Neural progenitor cell (in vitro differentiated cells): ENCODE data around the gene ATF7IP2. TPM values are rescaled to one million over a fixed set of nuclear protein-coding genes. Genes with fewer than 3 reads are reported as not detected.

Experiments
- DNase-seq: peaks from one replicate; pipeline ENCODE4 v3.0.0-alpha.2; 2016; ENCODE audit warnings: low spot score
- H2AFZ ChIP-seq: fragments of 200-600 bp; sonication (generic); replicated peaks from 2 replicates; pipeline ENCODE4 v1.6.1; 2016; ENCODE audit warnings: antibody characterized with exemption
- H3F3A ChIP-seq: fragments of 200-600 bp; sonication (generic); 2 replicates; pipeline ENCODE4 v1.6.1; 2016; ENCODE audit warnings: antibody characterized with exemption, low read depth
- H3K27ac ChIP-seq: fragments of 200-600 bp; sonication (generic); 2 replicates; pipeline ENCODE4 v1.5.1; 2016; ENCODE audit warnings: mild to moderate bottlenecking
- H3K27me3 ChIP-seq: fragments of 200-600 bp; sonication (generic); 2 replicates; pipeline ENCODE4 v1.6.1; 2016; ENCODE audit warnings: mild to moderate bottlenecking, moderate library complexity
- H3K36me3 ChIP-seq: fragments of 200-600 bp; sonication (generic); 2 replicates; pipeline ENCODE4 v1.5.1; 2016
- H3K4me1 ChIP-seq: fragments of 200-600 bp; sonication (generic); 2 replicates; pipeline ENCODE4 v1.6.1; 2016; ENCODE audit warnings: mixed run types
- H3K4me2 ChIP-seq: fragments of 200-600 bp; sonication (generic); 2 replicates; pipeline ENCODE4 v1.6.1; 2016
- H3K4me3 ChIP-seq: fragments of 200-600 bp; sonication (generic); 2 replicates; pipeline ENCODE4 v1.5.1; 2016
- H3K79me2 ChIP-seq: fragments of 200-600 bp; sonication (generic); 2 replicates; pipeline ENCODE4 v1.6.1; 2016; ENCODE audit warnings: low read depth
- H3K9ac ChIP-seq: fragments of 200-600 bp; sonication (generic); 2 replicates; pipeline ENCODE4 v1.6.1; 2016
- H3K9me3 ChIP-seq: fragments of 200-600 bp; sonication (generic); 2 replicates; pipeline ENCODE4 v1.5.1; 2016; ENCODE audit warnings: low read depth
- H4K20me1 ChIP-seq: fragments of 200-600 bp; sonication (generic); 2 replicates; pipeline ENCODE4 v1.6.1; 2016; ENCODE audit warnings: low read depth
- H3K27ac Mint-ChIP-seq: 3 replicates; pipeline ENCODE4 v1.8.0; 2021; ENCODE audit warnings: mixed read lengths
- H3K27me3 Mint-ChIP-seq: 2 replicates; pipeline ENCODE4 v1.8.0; 2022; ENCODE audit warnings: low read depth, mild to moderate bottlenecking, inconsistent platforms, moderate library complexity, mixed read lengths; ENCODE audit not compliant: insufficient read depth
- H3K36me3 Mint-ChIP-seq: 3 replicates; pipeline ENCODE4 v1.8.0; 2021; ENCODE audit warnings: mixed read lengths
- H3K4me1 Mint-ChIP-seq: 3 replicates; pipeline ENCODE4 v1.8.0; 2021; ENCODE audit warnings: mixed read lengths
- H3K4me3 Mint-ChIP-seq: 3 replicates; pipeline ENCODE4 v1.8.0; 2021; ENCODE audit warnings: mild to moderate bottlenecking, moderate library complexity, mixed read lengths
- H3K9me3 Mint-ChIP-seq: 3 replicates; pipeline ENCODE4 v1.8.0; 2020; ENCODE audit warnings: mixed read lengths
- CTCF ChIP-seq: fragments of 200-600 bp; sonication (generic); IDR thresholded peaks from 2 replicates; pipeline ENCODE4 v1.5.1; 2017; ENCODE audit warnings: antibody characterized with exemption, mild to moderate bottlenecking
- EZH2 ChIP-seq: fragments of 200-600 bp; sonication (generic); IDR thresholded peaks from 2 replicates; pipeline ENCODE4 v1.6.1; 2017; ENCODE audit warnings: antibody characterized with exemption, mild to moderate bottlenecking, moderate library complexity
- EZH2phosphoT487 ChIP-seq: fragments of 200-600 bp; sonication (generic); IDR thresholded peaks from 2 replicates; pipeline ENCODE4 v1.6.1; 2017; ENCODE audit warnings: antibody characterized with exemption
- total RNA-seq: library from RNA; depleted of rRNA; stranded (reverse); fragments of >200 nt; gene quantifications from 2 replicates; pipeline ENCODE4 v1.2.3, GENCODE V29; 2015; ENCODE audit warnings: low replicate concordance

Gene ATF7IP2
- total RNA-seq, 1 donor from 2014 or later, result 31.0 TPM

GRCh38 chr16:10390867-10391266 is 5.0 kb downstream of the ATF7IP2 start:
- no peak overlapping the region for H3K4me3 Mint-ChIP-seq
- H3K4me1 Mint-ChIP-seq, result peaks cover 7% of the 10 kb centered on the region
- Histone ChIP-seq H3K9me3 (no peaks in the 10 kb centered on the region), H3K27ac (no peak overlapping the region), H3K4me2 (no peak overlapping the region), H2AFZ (no peak overlapping the region), H3F3A (peaks cover 1% of the 10 kb centered on the region), H3K79me2 (peaks cover 53% of the 10 kb centered on the region), H3K36me3 (peaks cover 4% of the 10 kb centered on the region), H3K27me3 (no peaks in the 10 kb centered on the region), H4K20me1 (peaks cover 4% of the 10 kb centered on the region), H3K9ac (no peak overlapping the region), H3K4me1 (peaks cover 9% of the 10 kb centered on the region), H3K4me3 (no peak overlapping the region)
- no peak for DNase-seq
- no peaks in the 10 kb centered on the region for H3K27me3 Mint-ChIP-seq
- no peak overlapping the region for H3K27ac Mint-ChIP-seq
- TF ChIP-seq CTCF (no peak), EZH2 (no peak), EZH2phosphoT487 (no peak)
- H3K9me3 Mint-ChIP-seq, result peaks cover 14% of the 10 kb centered on the region
- H3K36me3 Mint-ChIP-seq, result peaks cover 12% of the 10 kb centered on the region

GRCh38 chr16:10391339-10391738 is 5.5 kb downstream of the ATF7IP2 start:
- no peak overlapping the region for H3K27ac Mint-ChIP-seq
- H3K36me3 Mint-ChIP-seq, result peaks cover 12% of the 10 kb centered on the region

GRCh38 chr16:10402975-10403374 is 17.1 kb downstream of the ATF7IP2 start:
- H3F3A ChIP-seq, result no peaks in the 10 kb centered on the region
- H3K4me3 Mint-ChIP-seq, result no peak overlapping the region

More at GRCh38 chr16:10391339-10391738, 5.5 kb downstream of the ATF7IP2 start:
- peaks cover 19% of the 10 kb centered on the region for H3K9me3 Mint-ChIP-seq
- H3K4me1 Mint-ChIP-seq, result peaks cover 7% of the 10 kb centered on the region
- H3K27me3 Mint-ChIP-seq, result no peaks in the 10 kb centered on the region
- H3K9me3 ChIP-seq, result no peaks in the 10 kb centered on the region
- H3K27me3 ChIP-seq, result no peaks in the 10 kb centered on the region
- TF ChIP-seq EZH2phosphoT487 (no peak), CTCF (no peak), EZH2 (no peak)
- H3K4me3 Mint-ChIP-seq, result no peak overlapping the region
- H3K4me1 ChIP-seq, result peaks cover 9% of the 10 kb centered on the region
- peaks cover 4% of the 10 kb centered on the region for H4K20me1 ChIP-seq
- no peak overlapping the region for H2AFZ ChIP-seq
- H3K36me3 ChIP-seq, result peaks cover 4% of the 10 kb centered on the region
- no peak overlapping the region for H3K9ac ChIP-seq
- no peak for DNase-seq
- no peak overlapping the region for H3K4me2 ChIP-seq
- H3K79me2 ChIP-seq, result peaks cover 54% of the 10 kb centered on the region
- H3K4me3 ChIP-seq, result no peak overlapping the region
- no peak overlapping the region for H3K27ac ChIP-seq
- H3F3A ChIP-seq, result no peaks in the 10 kb centered on the region

More at GRCh38 chr16:10402975-10403374, 17.1 kb downstream of the ATF7IP2 start:
- H3K27me3 ChIP-seq, result no peaks in the 10 kb centered on the region
- peaks cover 31% of the 10 kb centered on the region for H3K36me3 Mint-ChIP-seq
- H3K9me3 Mint-ChIP-seq, result peaks cover 55% of the 10 kb centered on the region
- no peaks in the 10 kb centered on the region for H3K4me1 Mint-ChIP-seq
- H3K4me2 ChIP-seq, result no peak overlapping the region
- H3K9me3 ChIP-seq, result peaks cover 4% of the 10 kb centered on the region
- H3K27ac ChIP-seq, result no peak overlapping the region
- no peaks in the 10 kb centered on the region for H3K27me3 Mint-ChIP-seq
- peaks cover 48% of the 10 kb centered on the region for H3K79me2 ChIP-seq
- TF ChIP-seq EZH2 (no peak), EZH2phosphoT487 (no peak), CTCF (no peak)
- H3K4me3 ChIP-seq, result no peak overlapping the region
- no peak overlapping the region for H2AFZ ChIP-seq
- DNase-seq, result no peak
- H3K9ac ChIP-seq, result no peak overlapping the region
- H3K36me3 ChIP-seq, result no peaks in the 10 kb centered on the region
- H3K4me1 ChIP-seq, result no peaks in the 10 kb centered on the region
- no peaks in the 10 kb centered on the region for H4K20me1 ChIP-seq
- H3K27ac Mint-ChIP-seq, result no peak overlapping the region
